ENCODE data around the gene SLC49A3.

The SLC49A3 gene

DNA sequence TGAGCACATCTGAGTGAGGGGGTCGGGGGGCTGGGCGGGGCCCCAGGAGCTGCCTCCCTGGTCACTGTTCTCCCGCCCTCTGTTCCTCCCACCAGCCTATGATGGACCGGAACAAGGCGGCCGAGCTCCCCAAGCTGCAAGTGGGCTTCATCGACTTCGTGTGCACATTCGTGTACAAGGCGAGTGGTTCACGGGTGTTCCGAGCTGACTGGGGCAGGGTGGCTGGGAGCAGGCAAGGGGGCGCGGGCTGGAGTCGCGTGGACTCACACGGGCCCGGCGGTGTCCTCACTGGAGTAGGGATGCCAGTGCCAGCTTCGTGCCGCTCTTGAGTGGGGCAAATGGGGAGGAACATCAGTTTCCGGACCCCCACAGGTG lies 22.5 kb downstream of the SLC49A3 start:
- TF ChIP-seq POLR2A (IDR thresholded peaks at IDR 0.05; ENCODE audit: low read length) (no peak), GATA1 (IDR thresholded peaks at IDR 0.05; ENCODE audit: low read depth, low read length) (no peak)
- DNase-seq, result no peak

DNA sequence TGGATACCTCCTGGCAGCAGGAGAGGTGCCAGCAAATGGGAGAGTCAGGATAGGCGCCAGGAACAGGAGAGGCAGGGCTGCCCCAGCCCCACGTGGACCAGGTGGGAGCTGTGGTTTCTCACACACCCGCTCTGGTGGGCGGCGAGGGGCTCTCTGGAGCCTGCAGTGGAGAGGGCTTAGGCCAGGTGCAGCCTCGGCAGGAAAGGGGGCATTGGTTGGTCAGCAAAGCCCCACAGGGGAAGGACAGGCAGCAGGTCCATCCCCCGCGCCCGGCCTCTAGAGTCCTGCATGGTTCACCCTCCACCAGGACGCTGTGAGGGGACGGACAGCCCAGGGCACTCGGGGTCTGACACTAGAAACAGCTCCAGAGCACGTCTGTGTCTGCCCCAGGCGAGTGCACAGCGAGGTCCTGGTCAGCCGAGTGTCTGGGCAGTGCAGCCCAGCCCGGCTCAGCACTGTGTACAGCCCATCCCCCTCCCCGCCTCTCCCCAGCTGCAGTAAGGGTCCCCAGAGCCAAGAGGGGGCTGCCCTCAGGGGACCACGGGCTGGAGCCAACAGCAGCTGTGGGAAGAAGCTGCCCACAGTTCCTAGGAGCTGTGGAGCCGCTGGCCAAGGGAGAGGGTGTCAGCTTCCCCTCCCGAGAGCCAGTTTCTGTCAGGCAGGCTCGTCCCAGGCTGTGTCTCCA lies 23.1 kb downstream of the SLC49A3 start:
- TF ChIP-seq POLR2A (IDR thresholded peaks at IDR 0.05; ENCODE audit: low read length) (no peak), GATA1 (IDR thresholded peaks at IDR 0.05; ENCODE audit: low read depth, low read length) (no peak)
- DNase-seq, result no peak

DNA sequence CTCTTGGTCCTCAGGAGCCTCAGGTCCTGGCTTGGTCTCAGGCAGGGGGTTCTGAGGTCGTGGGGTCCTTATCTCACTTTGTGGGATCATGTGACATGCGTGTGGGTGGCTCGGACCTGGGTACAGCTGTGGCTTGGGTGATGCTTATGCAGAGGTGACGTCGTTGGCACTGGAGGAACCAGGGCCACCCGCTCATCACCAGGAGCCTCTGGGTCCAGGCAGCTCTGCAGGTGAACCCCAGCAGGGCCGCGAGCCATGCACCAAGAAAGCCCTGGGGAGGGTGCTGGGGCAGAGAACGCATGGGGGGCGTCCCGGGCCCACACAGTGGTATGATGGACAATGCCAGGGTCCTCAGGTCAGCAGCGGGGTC lies 23.6 kb downstream of the SLC49A3 start:
- TF ChIP-seq POLR2A (IDR thresholded peaks at IDR 0.05; ENCODE audit: low read length) (no peak), GATA1 (IDR thresholded peaks at IDR 0.05; ENCODE audit: low read depth, low read length) (no peak)
- DNase-seq, result no peak

DNA sequence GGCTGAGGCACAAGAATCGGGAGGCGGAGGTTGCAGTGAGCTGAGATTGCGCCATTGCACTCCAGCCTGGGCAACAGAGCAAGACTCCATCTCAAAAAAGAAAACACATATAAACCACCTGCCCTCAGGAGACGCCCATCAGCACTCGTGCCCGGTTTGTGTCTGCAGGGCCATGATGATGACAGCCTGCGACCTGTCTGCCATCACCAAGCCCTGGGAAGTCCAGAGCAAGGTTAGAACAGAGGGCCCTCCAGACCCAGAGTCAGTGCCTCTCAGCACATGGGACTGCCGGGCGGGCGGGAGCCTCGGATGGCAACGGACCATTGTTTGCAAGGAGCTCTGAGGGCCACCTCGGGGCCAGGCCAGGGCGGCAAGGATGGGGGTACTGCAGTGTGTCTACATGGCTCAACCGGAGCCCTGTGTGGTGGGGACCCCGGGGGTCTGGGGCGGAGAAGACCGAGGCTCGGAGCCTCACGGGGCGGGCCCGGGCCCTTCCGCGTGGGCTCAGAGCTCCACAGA lies 24.2 kb downstream of the SLC49A3 start:
- TF ChIP-seq GATA1 (IDR thresholded peaks at IDR 0.05; ENCODE audit: low read depth, low read length) (no peak), POLR2A (IDR thresholded peaks at IDR 0.05; ENCODE audit: low read length) (no peak)
- DNase-seq, result no peak

DNA sequence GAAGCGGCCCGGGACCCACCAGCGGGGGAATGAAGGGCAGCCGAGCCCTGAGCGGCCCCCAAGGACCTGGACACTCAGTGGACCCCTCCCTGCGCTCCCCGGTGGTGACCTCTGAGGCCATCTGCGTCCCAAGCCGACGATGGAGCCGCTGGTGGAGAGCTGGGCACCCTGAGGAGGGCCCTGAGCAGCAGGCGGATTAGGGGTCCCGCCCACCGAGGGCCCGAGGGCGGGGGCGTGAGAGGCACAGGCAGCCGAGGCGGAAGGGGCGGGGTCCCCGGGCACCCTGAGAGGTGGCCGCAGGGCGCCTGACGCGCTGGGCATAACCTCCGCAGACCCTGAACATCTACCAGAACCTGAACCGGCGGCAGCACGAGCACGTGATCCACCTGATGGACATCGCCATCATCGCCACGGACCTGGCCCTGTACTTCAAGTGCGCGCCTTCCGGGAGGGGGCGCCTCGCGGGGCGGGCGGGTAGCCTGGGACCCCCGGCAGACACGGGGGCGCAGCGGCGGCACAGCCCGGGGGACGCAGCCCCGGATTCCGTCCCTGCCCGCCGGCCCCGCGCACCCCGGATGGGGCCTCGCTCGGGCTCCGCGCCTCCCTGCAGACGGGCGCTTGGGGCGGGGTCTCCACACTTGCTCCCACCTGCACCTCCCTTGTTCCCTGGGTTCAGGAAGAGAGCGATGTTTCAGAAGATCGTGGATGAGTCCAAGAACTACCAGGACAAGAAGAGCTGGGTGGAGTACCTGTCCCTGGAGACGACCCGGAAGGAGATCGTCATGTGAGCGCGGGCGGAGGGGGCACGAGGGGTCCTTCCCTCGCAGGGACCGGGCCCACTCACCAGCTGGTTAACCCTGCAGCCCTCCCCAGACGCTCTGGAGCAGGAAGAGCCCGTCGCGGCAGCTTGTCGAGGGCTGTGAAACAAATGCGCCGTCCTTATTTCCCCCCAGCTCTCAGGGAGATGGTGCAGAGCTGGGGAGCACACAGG lies 25.2 kb downstream of the SLC49A3 start:
- TF ChIP-seq POLR2A (IDR thresholded peaks at IDR 0.05; ENCODE audit: low read length), result peak; percentile 42
- TF ChIP-seq GATA1 (IDR thresholded peaks at IDR 0.05; ENCODE audit: low read depth, low read length), result no peak
- DNase-seq, result peak; percentile 64 to 72

DNA sequence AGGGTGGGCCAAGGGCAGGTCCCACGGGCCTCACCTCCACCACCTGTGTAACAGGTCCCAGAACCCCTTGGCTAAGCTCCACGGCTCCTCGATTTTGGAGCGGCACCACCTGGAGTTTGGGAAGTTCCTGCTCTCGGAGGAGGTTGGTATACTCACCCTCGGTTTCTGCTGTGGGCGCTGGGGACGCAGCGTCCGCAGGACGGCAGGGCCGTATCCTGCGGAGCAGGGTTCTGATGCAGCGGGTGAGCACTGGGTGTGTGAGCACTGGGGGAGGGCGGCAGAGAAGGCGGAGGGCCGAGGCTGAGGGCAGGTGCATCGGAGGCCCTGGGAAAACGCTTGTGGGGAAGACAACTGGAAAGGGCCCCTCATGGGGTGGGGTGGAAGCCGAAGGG lies 25.9 kb downstream of the SLC49A3 start:
- no peak for DNase-seq
- TF ChIP-seq GATA1 (IDR thresholded peaks at IDR 0.05; ENCODE audit: low read depth, low read length) (no peak), POLR2A (IDR thresholded peaks at IDR 0.05; ENCODE audit: low read length) (no peak)

DNA sequence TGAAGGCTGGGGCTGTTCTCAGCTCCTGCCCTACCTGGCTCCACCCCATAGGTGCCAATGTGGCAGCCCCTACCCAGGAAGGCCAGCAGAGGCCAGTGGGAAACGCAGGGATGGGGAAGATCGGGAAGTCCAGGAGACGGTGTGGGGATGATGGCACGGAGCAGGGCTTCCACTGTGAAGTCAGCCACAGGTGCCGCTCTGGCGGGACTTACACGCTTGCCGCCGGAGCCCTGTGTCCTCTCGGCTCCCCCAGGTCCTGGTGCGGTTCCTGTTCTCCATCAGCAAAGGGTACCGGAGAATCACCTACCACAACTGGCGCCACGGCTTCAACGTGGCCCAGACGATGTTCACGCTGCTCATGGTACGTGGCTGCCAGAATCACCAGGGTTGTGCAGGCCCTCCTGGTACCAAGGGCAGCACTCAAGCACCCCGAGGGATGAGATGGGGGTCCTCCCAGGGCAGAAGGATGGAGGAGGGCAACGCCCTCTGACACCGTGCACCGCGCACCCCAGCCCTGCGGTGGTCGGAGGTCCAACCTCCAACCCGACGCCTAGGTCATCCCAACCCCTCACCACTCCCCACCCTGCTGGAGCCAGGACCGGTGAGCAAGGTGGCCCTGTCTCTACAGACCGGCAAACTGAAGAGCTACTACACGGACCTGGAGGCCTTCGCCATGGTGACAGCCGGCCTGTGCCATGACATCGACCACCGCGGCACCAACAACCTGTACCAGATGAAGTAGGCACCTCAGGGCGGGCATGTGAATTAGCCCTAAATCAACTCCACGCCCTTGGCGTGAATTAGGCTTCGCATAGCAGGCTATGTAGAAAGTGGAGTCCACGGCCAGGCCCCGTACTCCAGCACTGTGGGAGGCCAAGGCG lies 26.8 kb downstream of the SLC49A3 start:
- DNase-seq, result no peak
- TF ChIP-seq GATA1 (IDR thresholded peaks at IDR 0.05; ENCODE audit: low read depth, low read length), result no peak
- no peak for TF ChIP-seq POLR2A (IDR thresholded peaks at IDR 0.05; ENCODE audit: low read length)

DNA sequence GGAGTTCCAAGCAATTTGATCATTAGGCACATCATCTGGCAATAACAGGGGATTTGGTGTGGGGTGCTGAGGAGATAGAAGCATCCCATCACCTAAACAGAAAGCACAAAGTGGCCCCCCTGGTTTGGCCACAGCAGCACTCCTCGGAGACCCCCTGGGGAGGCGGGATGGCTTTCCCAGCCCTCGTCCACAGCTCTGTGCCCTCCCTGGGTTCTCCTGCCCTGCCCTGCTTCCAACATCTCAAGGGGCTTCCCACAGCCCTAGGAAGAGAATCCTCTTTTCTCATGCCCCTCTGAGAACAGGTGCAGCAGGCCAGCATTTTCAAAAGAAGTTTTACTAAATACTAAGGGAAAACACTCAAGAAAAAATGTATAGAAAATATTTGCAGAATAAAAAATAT lies 27.7 kb downstream of the SLC49A3 start:
- TF ChIP-seq GATA1 (IDR thresholded peaks at IDR 0.05; ENCODE audit: low read depth, low read length) (no peak), POLR2A (IDR thresholded peaks at IDR 0.05; ENCODE audit: low read length) (no peak)
- no peak for DNase-seq

DNA sequence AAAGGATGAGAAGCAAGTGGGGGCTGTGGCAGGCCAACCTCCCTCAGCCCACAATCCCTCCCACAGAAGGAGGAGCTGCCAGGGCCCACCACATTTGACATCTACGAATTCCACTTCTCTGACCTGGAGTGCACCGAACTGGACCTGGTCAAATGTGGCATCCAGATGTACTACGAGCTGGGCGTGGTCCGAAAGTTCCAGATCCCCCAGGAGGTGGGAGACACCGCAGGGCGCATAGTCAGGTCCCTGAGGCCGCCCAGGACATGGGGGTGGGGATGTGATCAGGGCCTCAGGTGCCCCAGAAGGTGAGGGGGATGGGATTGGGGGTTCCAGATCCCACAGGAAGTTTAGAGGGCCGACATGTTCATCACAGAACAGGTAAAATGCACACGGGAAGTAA lies 28.6 kb downstream of the SLC49A3 start:
- no peak for TF ChIP-seq GATA1 (IDR thresholded peaks at IDR 0.05; ENCODE audit: low read depth, low read length)
- TF ChIP-seq POLR2A (IDR thresholded peaks at IDR 0.05; ENCODE audit: low read length), result no peak
- no peak for DNase-seq

DNA sequence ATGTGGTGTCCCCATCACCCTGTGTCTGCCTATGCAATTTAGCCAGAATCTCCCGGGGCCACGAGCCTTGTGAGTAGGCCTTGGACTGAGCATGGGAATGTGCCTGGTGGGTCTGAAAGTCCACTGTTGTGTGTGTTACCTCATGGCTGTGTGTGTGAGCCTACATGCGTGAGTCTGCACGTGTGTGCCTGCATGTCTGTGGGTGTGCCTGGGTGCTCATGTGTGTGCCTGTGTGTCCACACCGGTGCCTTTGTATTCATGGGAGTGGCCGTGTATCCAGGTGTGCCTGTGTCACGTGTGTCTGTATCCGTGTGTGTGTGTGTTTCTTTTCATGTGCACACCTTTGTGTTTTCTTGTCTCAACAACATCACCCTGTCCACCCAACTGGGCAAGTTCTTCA lies 29.1 kb downstream of the SLC49A3 start:
- no peak for DNase-seq
- TF ChIP-seq POLR2A (IDR thresholded peaks at IDR 0.05; ENCODE audit: low read length) (no peak), GATA1 (IDR thresholded peaks at IDR 0.05; ENCODE audit: low read depth, low read length) (no peak)

DNA sequence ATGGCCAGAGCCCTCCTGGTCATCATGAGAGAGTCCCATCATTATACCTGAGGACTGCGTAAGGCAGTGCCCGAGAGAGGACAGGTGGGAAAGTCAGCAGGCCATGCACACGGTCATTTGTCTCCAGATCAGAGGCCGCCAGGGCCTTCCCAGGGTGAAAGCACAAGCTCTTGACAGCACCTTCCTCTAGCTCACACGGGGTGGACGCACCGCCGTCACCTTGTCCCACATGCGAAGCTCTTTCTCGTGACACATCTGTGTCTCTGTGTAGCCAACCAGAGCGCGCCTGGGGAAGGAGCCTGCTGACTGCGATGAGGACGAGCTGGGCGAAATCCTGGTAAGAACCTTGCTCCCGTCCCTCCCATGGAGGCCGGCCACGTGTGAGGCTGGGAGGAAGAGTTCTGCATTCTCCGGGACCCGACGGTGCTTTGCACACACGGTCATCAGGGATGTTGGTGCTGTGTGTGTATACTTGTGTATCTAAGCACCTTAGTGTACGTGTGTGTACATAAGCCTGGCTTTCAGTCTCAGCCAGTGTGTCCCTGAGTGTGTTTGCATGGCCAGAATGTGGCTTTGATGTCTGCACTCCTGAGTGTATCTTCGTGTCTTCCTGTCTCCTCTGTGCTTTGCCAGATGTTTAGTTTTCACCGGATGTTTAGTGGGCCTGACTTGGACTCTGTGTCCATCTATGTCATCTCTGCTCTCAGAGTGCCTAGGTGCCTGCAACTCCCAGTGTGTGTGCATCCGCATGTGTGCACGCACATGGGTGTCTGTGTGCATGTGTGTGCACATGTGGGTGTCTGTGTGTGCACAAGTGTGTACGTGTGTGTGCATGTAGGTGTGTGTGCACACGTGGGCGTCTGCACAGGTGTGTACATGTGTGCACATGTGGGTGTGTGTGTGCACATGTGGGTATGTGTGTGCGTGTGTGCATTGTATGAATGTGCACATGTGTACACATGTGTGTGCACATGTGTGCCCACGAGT lies 30.0 kb downstream of the SLC49A3 start:
- TF ChIP-seq POLR2A (IDR thresholded peaks at IDR 0.05; ENCODE audit: low read length), result no peak
- TF ChIP-seq GATA1 (IDR thresholded peaks at IDR 0.05; ENCODE audit: low read depth, low read length), result no peak
- no peak for DNase-seq

DNA sequence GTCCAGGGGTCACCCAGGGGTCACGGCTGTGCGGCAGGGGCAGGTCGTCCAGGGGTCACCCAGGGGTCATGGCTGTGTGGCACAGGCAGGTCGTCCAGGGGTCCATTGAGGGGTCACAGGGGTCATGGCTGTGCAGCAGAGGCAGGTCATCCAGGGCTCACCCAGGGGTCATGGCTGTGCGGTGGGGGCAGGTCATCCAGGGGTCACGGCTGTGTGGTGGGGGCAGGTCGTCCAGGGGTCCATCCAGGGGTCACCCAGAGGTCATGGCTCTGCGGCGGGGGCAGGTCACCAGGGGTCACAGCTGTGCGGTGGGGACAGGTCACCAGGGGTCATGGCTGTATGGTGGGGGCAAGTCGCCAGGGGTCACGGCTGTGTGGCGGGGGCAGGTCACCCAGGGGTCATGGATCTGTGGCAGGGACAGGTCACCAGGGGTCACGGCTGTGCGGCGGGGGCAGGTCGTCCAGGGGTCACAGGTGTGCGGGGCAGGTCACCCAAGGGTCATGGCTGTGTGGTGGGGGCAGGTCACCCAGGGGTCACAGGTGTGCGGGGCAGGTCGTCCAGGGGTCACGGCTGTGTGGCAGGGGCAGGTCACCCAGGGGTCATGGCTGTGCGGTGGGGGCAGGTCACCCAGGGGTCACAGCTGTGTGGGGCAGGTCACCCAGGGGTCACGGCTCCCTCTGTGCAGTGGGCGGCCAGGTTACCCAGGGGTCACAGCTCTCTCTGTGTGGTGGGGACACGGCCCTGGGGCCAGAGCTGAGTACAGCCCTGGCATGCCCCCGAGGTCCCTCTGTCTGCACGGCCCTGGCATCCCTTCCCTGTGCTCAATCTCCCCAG lies 30.9 kb downstream of the SLC49A3 start:
- DNase-seq, result no peak
- TF ChIP-seq POLR2A (IDR thresholded peaks at IDR 0.05; ENCODE audit: low read length) (no peak), GATA1 (IDR thresholded peaks at IDR 0.05; ENCODE audit: low read depth, low read length) (no peak)

Measured in erythroblast (primary cell).